Glomerular visceral epithelial cell (primary cell): Measurements from ENCODE around the gene TIAM2.
"Not testable (repeated sequence)": the region's sequence is repeated elsewhere in the genome, so short reads cannot be mapped to it uniquely, and the experiment has no call there.

ENCODE experiments used
- DNase-seq: peaks from one replicate; pipeline ENCODE4 v3.0.0-alpha.2; 2016; ENCODE audit errors: extremely low spot score

TIAM2 gene

DNA sequence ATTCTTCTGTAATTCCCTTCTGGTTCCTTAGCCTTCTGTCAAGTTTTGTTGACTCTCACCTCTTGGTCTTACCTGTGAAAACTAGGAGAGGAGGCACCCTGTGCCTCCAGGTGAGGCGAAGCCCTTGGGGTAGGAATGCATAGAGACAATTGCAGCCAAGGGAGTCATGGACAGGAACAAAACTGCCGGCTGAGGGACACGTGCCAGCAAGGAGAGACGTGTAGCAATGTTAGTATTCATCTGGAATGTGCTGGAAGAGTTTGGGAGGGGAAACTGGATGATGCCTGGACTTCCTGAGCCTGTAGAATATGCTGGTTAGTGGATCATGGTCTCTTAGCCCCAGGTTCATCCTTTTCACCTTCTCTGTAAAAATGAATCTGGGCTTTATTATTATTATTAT, 3.9 kb upstream of the TIAM2 start:
- DNase-seq, result no peak

DNA sequence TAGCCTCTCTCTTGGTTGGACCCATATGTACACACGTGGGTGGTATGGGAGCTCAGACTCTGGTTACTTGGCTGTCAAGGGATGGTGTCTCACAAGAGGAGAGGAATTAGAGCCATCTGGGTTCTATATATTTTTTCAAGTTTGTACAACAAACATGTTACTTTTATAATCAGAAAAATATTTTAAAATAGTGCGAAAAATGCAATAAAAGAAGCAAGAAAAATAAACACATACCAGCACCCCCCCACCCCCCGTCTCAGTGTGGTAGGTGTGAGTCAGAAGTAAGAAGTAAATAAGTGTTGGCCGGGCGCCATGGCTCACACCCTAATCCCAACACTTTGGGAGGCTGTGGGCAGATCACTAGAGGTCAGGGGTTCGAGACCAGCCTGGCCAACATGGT, 2.1 kb upstream of the TIAM2 start:
- DNase-seq, result peak; percentile 21

DNA sequence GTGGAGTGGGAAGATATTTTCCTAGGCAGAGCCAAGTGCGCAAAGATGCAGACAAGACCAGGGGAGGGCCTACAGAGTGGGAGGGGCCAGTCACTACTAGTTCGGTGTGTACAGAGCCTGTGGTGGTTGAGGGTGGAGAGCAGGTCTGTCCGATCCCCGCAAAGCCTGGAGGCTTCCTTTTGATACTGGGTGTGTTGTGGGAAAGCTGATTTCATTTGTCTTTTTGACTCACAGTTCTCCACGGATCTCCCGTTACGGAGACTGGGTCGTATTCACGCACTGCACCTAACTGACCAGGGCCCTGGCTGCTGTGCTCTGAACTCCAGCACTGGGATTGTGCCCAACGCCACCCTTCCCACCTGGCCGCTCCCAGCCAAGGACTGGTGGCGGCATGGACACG, 1.4 kb upstream of the TIAM2 start:
- no peak for DNase-seq

DNA sequence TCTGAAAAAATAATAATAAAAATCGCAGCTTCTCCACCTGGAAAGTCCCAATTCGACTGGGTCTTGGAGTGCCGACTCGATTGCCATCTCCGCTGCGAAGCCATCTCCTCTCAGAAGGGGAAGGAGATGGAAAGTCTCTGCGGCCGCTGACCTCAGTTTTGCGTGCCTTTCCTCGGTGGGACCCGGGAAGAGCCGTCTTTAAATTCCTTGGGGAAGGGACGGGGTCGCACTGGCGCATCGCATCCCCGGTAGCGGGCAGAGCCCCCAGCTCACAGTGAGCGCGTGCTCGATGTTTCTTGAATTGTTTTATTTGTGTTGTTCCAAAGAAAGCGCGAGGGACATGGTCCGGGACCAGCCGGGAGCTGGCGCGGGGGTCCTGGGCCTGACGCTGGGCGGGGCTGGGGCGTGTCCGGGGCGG, 270 bp upstream of the TIAM2 start:
- no peak for DNase-seq

DNA sequence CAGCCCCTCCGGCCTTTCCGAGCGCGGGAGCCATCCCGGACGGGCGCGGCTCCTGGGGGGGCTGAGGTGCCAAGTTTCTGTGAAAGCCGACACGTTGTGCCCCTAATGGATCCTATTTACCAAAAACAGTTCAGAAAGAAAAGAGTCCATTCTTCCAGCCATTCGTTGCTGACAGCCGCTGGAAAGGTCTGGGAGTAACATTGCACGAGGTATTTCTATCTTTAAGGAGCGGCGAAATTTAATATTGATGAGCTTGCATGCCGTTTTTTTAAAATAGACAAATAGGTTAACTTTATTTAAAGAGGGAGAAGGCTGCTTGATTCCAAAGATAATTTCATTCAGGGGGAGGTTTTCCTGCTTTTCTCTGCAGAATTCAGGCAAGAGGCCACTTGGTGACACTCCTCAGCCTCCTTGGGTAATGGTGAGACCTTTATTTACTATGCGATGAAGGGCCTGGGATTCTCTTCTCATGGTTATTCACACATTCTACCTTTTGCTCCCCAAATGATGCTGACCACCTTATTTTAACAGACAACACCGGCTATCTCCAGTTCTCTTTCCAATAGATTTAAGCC, 988 bp downstream of the TIAM2 start:
- peak; percentile 10 for DNase-seq

DNA sequence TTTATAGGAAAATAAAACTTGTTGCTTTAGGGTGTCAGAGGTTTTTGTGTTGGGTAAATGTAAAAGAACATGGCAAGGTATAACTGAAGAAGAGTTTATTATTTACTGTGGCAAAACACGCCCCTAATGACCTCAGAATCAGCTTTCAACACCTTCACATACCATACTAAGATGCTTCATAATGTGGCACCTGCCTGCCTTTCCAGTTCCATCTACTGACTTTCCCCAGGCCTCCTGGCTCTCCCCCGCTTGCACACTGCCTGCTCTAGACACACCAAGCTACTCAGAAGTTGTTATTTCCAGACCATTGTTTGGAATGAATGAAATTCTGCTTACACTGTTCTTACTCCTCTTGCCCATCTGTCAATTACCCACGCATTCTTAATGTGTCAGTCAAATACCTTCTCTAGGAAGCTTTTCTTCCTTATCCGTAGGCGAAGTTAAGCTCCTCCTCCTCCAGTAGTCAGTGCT, 1.8 kb downstream of the TIAM2 start:
- peak; percentile 15 for DNase-seq

DNA sequence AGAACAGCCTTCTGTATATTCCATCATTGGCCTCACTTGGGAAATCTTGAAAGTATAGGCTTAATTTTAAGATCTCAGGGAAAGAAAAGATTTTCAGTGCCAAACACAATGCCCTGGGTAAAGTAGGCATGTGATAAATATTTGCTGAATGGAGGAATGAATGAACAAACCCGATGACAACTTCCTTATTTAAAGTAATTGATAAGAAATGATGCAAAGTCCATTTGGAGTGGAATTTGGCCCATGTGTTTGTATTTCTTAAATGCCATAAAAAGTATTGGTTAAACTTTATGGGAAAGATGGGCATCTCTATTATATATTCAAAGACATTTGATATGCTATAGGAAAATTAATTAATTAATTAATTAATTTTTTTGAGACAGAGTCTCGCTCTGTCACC, 3.7 kb downstream of the TIAM2 start:
- no peak for DNase-seq

DNA sequence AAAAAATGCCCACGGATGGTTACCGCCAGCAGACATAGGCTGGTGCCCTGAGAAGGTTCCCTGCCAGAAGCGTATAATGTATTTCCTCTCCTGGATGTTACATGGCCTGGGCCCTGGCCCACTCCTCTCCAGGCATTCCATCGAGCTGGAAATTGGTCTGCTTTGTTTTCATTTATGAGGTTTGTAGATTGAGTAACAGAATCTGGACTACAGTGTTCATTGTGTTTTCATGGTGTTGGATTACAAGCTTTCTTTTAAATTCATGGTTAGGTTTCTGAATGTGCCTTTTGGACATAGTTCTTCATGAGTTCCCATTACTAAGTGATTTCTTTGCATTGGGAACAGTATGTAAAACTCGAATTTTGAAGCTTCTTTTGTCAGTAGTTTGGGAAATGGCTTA, 6.4 kb downstream of the TIAM2 start:
- DNase-seq, result no peak

DNA sequence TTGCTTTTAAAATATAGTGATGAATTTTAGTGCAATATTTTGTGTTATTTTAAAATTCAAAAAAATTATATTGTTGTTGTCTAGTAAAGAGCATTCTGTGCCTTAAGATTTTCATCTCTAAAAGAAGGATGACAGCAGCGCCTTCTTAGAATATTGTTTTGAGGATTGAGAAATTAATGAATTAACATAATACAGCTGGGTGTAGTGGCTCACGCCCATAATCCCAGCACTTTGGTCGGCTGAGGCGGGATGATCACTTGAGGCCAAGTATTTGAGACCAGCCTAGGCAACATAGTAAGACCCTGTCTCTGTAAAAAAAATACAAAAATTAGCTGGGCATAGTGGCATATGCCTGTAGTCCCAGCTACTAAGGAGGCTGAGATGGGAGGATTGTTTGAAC, 6.8 kb downstream of the TIAM2 start:
- no peak for DNase-seq

DNA sequence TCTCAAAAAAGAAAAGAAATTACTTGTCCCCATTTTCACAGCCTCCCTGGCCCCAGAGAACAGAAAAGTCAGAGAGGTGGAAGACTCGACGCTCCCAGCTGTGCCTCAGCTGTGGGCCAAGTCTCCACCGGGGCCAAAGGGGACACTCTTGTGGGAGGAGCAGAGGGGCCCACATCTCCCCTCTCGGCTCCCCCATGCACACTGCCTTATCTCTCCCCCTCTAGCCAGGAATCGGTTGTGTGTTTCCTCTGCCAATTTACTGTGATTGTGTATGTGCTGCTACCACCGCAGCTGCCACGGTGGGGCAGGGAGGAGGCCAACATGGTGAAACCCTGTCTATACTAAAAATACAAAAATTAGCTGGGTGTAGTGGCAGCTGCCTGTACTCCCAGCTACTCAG, 8.4 kb downstream of the TIAM2 start:
- no peak for DNase-seq

DNA sequence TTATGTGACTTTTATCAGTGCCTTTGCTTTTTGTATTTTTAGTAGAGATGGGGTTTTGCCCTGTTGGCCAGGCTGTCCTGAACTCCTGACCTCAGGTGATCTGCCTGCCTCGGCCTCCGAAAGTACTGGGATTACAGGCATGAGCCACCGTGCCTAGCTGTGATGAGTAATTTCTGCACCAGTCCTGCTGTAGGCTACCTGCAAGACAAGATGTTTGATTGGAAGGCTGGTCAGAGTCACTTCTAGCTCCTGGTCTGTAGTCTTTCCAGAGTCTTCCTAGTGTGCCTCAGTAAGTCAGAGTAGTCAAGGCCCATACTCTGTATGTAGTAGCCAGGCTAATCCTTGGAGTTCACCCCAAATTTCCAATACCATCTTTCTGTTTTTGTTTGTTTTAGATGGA, 8.9 kb downstream of the TIAM2 start:
- DNase-seq, result no peak

DNA sequence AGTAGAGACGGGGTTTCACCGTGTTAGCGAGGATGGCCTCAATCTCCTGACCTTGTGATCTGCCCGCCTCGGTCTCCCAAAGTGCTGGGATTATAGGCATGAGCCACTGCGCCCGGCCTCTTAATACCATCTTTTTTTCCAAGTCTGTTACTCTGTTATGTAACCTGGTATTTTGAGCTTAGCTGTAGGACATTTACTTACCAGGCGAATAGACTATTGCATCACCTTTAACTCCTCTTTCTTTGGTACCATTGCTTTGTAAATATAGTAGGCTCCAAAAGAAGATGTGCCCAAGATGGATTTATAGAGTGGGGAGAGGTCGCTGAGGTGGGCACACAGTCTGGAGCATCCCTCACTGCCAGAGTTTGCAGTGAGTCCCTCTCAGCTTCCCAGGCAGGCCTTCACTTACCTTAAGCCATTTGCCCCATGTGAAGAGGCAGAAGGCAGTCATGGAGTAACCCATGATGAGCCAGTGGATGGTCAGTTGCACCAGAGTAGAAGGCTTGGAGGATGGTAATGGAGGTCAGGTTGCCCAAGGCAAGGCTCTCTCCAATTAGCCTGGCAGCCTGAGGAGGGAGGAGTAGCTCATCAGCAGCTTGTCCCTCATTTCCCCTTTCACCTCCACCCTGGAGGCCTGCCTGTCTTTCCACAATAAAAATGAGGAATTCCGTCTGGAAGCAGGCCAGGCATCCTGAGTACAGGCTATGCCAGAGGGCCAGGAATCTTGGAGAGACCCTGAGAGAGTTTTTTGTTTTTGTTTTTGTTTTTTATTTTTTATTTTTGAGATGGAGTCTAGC, 9.7 kb downstream of the TIAM2 start:
- DNase-seq, result no peak

DNA sequence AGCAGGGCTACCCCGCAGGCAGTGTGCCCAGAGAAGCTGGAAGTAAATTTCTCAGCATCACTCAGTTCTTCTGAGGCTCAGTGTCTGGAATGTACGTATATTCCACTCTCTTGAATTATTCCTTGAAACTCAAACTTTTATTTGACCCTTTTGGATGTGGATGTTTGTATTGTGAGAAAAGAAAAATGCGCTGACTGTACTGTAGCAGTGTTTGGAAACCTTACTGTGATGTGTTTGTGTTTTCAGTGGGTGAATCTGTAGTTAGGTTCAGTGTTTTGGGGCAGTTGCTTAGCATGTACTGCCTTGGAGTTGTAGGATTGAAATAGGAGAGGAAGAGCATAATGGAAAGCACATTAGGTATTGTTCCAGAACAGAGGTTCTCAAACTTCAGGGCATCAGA, 13.5 kb downstream of the TIAM2 start:
- DNase-seq, result no peak

DNA sequence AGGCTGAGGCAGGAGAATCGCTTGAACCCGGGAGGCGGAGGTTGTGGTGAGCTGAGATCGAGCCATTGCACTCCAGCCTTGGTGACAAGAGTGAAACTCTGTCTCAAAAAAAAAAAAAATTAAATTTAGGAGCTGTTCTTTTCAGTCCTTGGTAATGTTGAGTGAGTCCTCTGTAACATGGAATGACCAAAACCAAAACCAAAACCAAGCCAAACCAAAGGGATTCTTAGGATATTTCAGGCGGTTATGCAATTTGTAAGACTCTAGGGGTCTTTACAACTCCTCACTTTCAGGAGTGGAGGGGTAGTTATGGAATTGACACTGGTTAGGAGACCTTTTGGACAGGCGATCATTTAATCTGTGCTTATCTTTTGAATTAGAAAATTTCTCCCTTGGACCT, 15.8 kb downstream of the TIAM2 start:
- no peak for DNase-seq

DNA sequence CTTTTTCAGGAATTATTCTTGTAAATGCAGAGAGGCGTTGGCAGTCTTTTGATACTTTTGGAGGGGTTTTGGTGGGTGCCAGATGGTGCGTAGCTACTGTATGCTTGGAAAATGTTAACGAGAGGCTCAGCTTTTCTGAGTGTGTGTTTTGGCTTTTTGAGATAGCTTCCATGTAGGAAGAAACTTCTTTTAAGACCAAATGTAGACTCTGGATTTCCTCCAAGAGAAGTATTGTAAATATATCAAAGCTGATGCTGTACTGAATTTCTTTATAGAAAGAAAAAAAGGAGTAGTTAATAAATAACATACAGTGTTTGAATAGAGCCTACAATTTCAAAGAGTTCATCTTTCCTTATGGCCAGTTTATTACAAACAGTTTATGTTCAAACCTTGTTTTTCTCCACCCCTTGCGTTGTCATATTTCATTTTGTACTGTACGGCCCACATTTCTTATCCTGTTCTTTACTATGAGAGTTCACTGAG, 16.7 kb downstream of the TIAM2 start:
- no peak for DNase-seq

DNA sequence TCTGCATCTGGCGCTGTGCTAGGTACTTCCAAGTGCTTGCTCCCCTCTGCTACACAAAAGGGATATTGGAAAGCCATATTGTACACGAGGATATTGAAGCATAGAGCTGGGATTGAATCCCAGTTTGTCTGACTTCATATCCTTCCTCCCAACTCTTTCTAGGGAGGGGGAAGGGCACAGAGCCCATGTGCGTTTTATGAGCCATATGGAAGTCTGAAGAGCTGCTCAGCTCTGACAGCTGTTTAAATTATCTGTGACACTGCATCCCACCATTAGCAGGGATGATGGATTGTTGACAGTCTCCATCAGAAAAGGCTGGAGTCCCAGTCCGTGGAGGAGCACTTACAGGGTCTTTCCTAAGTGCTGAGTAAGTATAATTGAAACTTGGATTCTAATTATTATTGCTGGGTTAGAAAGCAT, 18.4 kb downstream of the TIAM2 start:
- DNase-seq, result no peak

DNA sequence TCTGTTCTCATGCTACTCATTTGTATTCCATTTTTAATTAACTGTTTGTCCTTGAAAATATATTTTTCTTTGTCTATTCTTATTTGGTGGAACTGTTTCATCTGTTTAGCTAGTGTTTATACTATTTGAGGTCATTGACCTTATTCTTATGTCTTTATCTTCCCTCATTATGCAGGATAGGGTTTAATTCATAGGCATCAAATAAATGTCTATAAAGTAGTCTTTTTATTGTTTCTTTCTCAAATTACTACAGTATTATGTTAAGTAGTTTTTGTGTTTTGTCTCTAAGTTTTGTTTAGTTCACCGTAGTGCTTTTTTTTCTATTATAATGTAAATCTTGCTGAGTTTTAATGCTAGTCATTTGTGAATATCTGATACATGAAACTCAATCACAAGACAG, 19.0 kb downstream of the TIAM2 start:
- no peak for DNase-seq

DNA sequence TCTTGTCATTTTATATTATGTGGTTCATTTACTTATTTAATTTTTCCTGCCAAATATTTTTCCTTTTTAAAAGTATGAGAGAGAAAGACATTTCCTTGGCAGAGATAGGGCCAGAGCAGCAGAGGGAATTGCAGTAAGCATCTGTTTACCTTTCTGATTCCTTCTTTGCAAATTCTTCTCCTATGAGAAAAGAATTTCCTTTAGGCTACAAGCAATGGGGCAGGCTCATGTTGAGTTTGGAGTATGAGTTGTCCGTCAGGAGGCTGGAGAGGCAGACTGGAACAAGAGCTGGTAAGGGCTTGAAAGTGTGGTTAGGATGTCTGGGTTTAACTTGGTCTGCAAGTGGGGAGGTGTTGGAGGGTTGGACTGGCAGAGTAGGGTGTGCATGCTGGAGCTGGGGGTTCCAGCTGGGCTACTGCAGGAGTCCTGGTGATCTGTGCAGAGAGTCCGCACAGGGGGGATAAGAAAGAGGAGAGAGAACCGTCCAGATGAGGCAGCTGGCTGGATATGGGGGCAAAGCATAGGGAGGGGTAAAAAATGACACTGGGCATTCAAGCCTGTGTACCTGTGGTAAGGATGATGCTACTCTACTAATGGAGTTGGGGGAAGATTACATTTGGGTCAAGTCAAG, 19.7 kb downstream of the TIAM2 start:
- peak; percentile 34 for DNase-seq

DNA sequence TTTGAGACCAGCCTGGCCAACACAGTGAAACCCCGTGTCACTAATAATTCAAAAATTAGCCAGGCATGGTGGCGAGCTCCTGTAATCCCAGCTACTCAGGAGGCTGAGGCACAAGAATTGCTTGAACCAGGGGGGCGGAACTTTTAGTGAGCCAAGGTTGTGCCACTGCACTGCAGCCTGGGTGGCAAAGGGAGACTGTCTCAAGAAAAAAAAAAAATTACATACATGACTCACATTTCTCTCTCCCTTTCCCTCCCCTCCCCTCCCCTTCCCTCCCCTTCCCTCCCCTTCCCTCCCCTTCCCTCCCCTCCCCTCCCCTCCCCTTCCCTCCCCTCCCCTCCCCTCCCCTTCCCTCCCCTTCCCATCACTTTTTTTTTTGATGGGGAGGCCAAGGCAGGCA, 23.3 kb downstream of the TIAM2 start:
- DNase-seq, result not testable (repeated sequence)

DNA sequence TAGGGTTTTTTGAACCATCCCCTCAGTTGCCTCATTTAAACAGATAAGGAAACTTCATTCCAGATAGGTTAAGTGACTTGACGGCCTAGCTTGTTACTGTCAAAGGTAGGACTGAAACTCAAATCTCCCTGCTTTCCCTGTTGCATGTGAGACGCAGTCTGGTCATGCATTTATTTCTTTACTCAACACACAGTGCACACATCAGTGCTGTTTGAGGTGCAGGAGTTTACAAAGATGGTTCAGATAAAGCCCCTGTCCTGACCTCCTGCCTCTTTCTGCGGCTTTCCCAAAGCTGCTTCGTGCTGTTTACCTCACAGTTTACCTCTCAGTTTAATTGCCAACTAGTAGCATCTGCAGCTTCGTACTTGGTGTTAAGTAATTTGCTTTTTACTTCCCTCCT, 26.6 kb downstream of the TIAM2 start:
- no peak for DNase-seq

DNA sequence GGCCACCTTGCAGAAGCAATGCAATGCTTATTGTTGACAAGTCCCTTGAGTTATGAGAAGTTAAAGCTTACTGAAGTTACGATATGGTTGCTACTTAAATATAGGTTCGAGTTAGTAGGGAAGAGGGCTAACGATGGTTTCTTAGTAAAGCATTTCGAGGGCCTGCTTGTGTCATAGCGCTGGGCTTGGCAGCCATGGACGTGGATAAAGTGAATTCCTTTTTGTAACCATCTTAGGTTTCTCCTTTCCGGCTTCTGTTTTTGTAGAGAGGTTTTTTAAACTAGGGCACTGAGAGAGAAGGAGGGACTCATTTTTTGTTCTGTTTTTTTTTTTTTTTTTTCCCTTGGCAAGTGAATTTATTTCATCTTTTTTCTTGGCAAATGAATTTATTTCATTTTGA, 27.6 kb downstream of the TIAM2 start:
- no peak for DNase-seq

DNA sequence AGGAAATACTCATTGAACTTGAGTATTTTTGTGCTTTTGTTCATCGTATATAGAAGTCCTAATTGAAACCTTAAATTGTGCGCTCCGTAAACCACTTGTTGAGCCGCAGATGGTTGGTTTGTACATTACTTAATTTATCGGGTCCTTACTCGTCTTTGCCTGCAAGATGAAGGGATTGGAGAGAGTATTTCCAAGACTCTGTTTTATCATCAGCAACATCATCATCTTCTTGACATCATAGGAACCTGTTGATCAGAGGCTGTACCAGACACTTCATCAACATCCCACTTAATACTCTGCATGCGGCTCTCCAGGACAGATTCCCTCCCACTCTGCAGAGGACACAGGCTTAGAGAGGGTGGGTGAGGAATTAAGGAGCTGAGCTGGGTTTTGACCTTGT, 28.6 kb downstream of the TIAM2 start:
- DNase-seq, result no peak

DNA sequence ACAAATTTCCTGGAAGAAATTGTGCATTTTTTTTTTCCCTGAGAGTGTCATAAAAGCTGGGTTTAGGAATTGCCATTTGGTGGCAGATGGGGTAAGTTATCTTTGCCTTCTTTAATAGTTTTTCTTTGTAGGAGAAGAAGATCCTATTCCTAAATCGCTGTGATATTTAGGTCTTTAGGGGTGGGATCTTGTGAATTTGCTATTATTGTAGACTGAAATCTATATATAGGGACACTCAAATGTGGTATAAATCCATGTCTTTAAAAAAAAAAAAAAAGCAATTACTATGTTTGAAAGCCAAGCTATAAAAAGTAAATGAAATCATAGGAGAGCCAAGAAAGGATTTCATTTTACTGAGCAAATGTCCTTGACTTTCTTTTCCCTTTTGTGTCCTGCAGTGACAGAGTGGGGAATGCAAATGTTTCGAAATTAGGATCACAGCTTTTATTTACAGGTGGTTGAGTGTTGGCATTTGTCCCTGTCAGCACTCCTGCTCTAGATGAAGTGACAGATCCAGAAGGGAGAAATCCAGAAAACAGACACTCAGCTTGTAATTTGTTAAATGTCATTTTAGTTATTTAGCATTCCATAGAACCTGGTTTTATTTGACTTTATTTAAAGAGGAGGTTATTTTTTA, 29.4 kb downstream of the TIAM2 start:
- DNase-seq, result no peak
